A673 (cell line): ENCODE results near the gene DCAF7. TPM values are rescaled to one million over a fixed set of nuclear protein-coding genes. Genes with fewer than 3 reads are reported as not detected.

Source experiments
- BruUV-seq: library from RNA; stranded (reverse); fragments of 400-500 nt; replicated peaks from 2 replicates; lab custom pipeline; 2021; lab: Mats Ljungman, UMichigan
- CTCF ChIA-PET: fragments of 300-600 bp; sonication (Branson Sonifier 250); formaldehyde crosslinking; loops from one replicate; lab custom pipeline; 2022; ENCODE audit warnings: antibody characterized with exemption; lab: Charles Lee
- POLR2A ChIA-PET: fragments of 300-600 bp; sonication (Branson Sonifier 250); formaldehyde crosslinking; loops from one replicate; lab custom pipeline; 2022; ENCODE audit warnings: antibody characterized with exemption; ENCODE audit not compliant: low non-redundant PET; lab: Charles Lee
- DNase-seq: peaks from one replicate; pipeline ENCODE4 v3.0.0-alpha.2; 2015; ENCODE audit warnings: low spot score
- H3K27ac ChIP-seq: fragments of 200-600 bp; sonication (generic); 2 replicates; pipeline ENCODE4 v1.5.1; 2016; ENCODE audit warnings: mixed run types, low read depth, mild to moderate bottlenecking, mixed read lengths, antibody characterized with exemption, low read length; ENCODE audit not compliant: poor library complexity, severe bottlenecking
- H3K27me3 ChIP-seq: fragments of 200-600 bp; sonication (generic); replicated peaks from 2 replicates; pipeline ENCODE4 v1.6.1; 2017; ENCODE audit warnings: mixed run types, low read depth, mild to moderate bottlenecking, mixed read lengths, antibody characterized with exemption, low read length; ENCODE audit not compliant: insufficient read depth, poor library complexity
- H3K36me3 ChIP-seq: fragments of 200-600 bp; sonication (generic); 2 replicates; pipeline ENCODE4 v1.6.1; 2016; ENCODE audit warnings: mixed run types, mild to moderate bottlenecking, mixed read lengths, antibody characterized with exemption, low read length; ENCODE audit not compliant: insufficient read depth, poor library complexity, severe bottlenecking
- H3K4me1 ChIP-seq: fragments of 200-600 bp; sonication (generic); 2 replicates; pipeline ENCODE4 v1.6.1; 2017; ENCODE audit warnings: mixed run types, mild to moderate bottlenecking, mixed read lengths, antibody characterized with exemption, low read length; ENCODE audit not compliant: insufficient read depth, poor library complexity, severe bottlenecking
- H3K4me3 ChIP-seq: fragments of 200-600 bp; sonication (generic); 2 replicates; pipeline ENCODE4 v1.5.1; 2016; ENCODE audit warnings: low read depth, mixed run types, mild to moderate bottlenecking, mixed read lengths, low read length; ENCODE audit not compliant: poor library complexity, severe bottlenecking
- H3K9me3 ChIP-seq: fragments of 200-600 bp; sonication (generic); 2 replicates; pipeline ENCODE4 v1.6.1; 2016; ENCODE audit warnings: mixed run types, low read depth, mild to moderate bottlenecking, mixed read lengths, antibody characterized with exemption, low read length; ENCODE audit not compliant: poor library complexity, severe bottlenecking
- EZH2 ChIP-seq: fragments of 200-600 bp; sonication (generic); IDR thresholded peaks from 2 replicates; pipeline ENCODE4 v1.6.1; 2017; ENCODE audit warnings: borderline replicate concordance, low read depth, mild to moderate bottlenecking, mixed read lengths, antibody characterized with exemption, low read length; ENCODE audit not compliant: poor library complexity, severe bottlenecking
- intact Hi-C: fragments of 100-400 bp; cut with micrococcal nuclease; formaldehyde crosslinking; loops from one replicate; pipeline ENCODE4 v1.10.0; 2022; ENCODE audit not compliant: unreplicated experiment
- total RNA-seq: library from RNA; stranded (reverse); gene quantifications from 2 replicates; pipeline ENCODE4 v1.2.3, GENCODE V29; 2021
- TF ChIP-seq, protein P1 (sequence below): fragments of 300-800, 200-600 bp; sonication (generic); conservative IDR thresholded peaks from 2 replicates; pipeline ENCODE4 v1.5.1; 2017; ENCODE audit warnings: low read depth, mild to moderate bottlenecking, antibody characterized with exemption, low read length, moderate library complexity, mixed read lengths

Gene DCAF7
- total RNA-seq, 1 experiment from 2014 or later = 116 TPM

- Histone ChIP-seq H3K4me3 (no peak overlapping the region), H3K36me3 (peaks cover 4% of the 10 kb centered on the region), H3K4me1 (peaks cover 27% of the 10 kb centered on the region), H3K27me3 (no peaks in the 10 kb centered on the region), H3K9me3 (no peaks in the 10 kb centered on the region), H3K27ac (peak overlapping the region; percentile 22)
- no TSS peak for BruUV-seq
- DNase-seq = no peak
- no peak for TF ChIP-seq EZH2
- TF ChIP-seq, protein P1, sequence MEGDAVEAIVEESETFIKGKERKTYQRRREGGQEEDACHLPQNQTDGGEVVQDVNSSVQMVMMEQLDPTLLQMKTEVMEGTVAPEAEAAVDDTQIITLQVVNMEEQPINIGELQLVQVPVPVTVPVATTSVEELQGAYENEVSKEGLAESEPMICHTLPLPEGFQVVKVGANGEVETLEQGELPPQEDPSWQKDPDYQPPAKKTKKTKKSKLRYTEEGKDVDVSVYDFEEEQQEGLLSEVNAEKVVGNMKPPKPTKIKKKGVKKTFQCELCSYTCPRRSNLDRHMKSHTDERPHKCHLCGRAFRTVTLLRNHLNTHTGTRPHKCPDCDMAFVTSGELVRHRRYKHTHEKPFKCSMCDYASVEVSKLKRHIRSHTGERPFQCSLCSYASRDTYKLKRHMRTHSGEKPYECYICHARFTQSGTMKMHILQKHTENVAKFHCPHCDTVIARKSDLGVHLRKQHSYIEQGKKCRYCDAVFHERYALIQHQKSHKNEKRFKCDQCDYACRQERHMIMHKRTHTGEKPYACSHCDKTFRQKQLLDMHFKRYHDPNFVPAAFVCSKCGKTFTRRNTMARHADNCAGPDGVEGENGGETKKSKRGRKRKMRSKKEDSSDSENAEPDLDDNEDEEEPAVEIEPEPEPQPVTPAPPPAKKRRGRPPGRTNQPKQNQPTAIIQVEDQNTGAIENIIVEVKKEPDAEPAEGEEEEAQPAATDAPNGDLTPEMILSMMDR = no peak
- intact Hi-C loops = no loop called here
- POLR2A ChIA-PET = no interaction called here
- CTCF ChIA-PET = no interaction called here
Measured at GRCh38 chr17:63633742-63634141, 83.5 kb downstream of the DCAF7 start.

DNA sequence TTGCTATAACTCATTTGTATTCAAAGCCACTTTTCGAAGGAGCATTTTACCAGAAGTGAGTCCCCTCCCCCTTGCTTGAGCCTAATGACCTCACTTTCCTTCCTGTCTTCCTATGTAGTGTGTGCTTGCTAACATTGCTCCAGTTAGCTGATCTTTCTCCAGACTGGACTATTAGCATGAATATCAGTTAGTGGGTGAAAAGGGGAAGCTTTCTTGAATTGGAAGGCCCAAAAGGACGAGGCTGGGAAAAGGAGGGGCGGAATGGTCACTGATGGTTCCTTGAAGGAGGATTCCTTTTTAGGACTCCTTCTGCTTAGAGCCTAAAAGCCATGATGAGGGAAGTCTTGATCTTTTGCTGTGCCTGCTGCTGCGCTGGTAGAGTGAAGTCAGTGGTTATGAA is 83.9 kb downstream of the DCAF7 start:
- DNase-seq = peak; percentile 40
- no peak overlapping the region for H3K4me3 ChIP-seq
- POLR2A ChIA-PET = no interaction called here
- peaks cover 27% of the 10 kb centered on the region for H3K4me1 ChIP-seq
- CTCF ChIA-PET = no interaction called here
- no TSS peak for BruUV-seq
- peaks cover 4% of the 10 kb centered on the region for H3K36me3 ChIP-seq
- peak overlapping the region; percentile 22 for H3K27ac ChIP-seq
- H3K9me3 ChIP-seq = no peaks in the 10 kb centered on the region
- intact Hi-C loops = no loop called here
- no peak for TF ChIP-seq EZH2
- TF ChIP-seq, protein P1 = no peak
- no peaks in the 10 kb centered on the region for H3K27me3 ChIP-seq

DNA sequence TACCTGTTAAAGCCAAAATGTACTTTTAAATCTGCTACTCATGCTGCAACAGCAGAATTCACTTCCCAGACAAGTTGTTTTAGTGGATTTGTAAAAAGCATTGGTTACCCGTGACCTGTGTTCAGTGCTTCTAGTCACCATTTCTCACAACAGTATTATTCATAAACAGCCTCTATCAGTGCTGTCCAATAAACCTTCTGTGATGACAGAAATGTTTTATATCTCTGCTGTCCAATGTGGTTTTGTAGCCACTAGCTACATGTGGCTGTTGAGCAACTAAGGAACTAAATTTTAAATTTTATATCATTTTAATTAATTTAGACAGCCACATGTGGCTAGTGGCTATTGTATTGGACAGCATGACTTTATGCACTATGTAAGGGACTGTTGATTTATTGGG is 84.5 kb downstream of the DCAF7 start:
- BruUV-seq = no TSS peak
- Histone ChIP-seq H3K9me3 (no peaks in the 10 kb centered on the region), H3K27ac (peak overlapping the region; percentile 22), H3K36me3 (peaks cover 4% of the 10 kb centered on the region), H3K4me1 (peaks cover 27% of the 10 kb centered on the region), H3K4me3 (no peak overlapping the region), H3K27me3 (no peaks in the 10 kb centered on the region)
- DNase-seq = no peak
- TF ChIP-seq, protein P1 = no peak
- TF ChIP-seq EZH2 = no peak
- ChIA-PET POLR2A (no interaction called here), CTCF (interaction anchor here (1.2 kb wide), 1 partner anchor 13 kb away, joined by 3 read pairs; the partner anchor contains the start of gene MAP3K3)
- intact Hi-C loops = no loop called here
